Right cardiac atrium (tissue), 5 donors: Measurements from ENCODE around the gene HEPACAM. TPM values are rescaled to one million over a fixed set of nuclear protein-coding genes. Genes with fewer than 3 reads are reported as not detected.

ENCODE experiments used
- ATAC-seq, 2 donors: fragments of 200-7000 bp; cut with Tn5 transposase; one replicate each; pipeline versions ENCODE4 v1.8.0 to v1.9.1; 2020; ENCODE audit warnings: moderate library complexity in 2 of 2, mild to moderate bottlenecking in 1 of 2
- DNase-seq, 3 donors: peaks; one replicate each; pipeline ENCODE4 v3.0.0-alpha.2; 2020
- H3K27ac ChIP-seq: one replicate; pipeline ENCODE4 v1.5.1; 2013; ENCODE audit warnings: mild to moderate bottlenecking, low read length, control low read depth, moderate library complexity
- H3K27me3 ChIP-seq: one replicate; pipeline ENCODE4 v1.6.1; 2013; ENCODE audit not compliant: control insufficient read depth, insufficient read depth
- H3K4me1 ChIP-seq: one replicate; pipeline ENCODE4 v1.6.1; 2013; ENCODE audit warnings: low read length; ENCODE audit not compliant: control insufficient read depth, insufficient read depth
- H3K4me3 ChIP-seq: one replicate; pipeline ENCODE4 v1.5.1; 2013; ENCODE audit warnings: low read length, control low read depth
- H3K9me3 ChIP-seq: one replicate; pipeline ENCODE4 v1.6.1; 2013; ENCODE audit warnings: low read length; ENCODE audit not compliant: control insufficient read depth
- WGBS: extraction: QIAGEN DNeasy Blood & Tissue Kit; methylation state at CpG from one replicate; pipeline ENCODE4 v1.1.7; 2013; 5-methylcytosine and 5-hydroxymethylcytosine counted together
- intact Hi-C, 4 donors: fragments of 100-400 bp; cut with DNase I; formaldehyde crosslinking; loops; one replicate each; pipeline versions ENCODE4 v1.11.0 to v1.14.0; 2022 to 2023
- polyA plus RNA-seq: library from polyadenylated mRNA; stranded (reverse); fragments of 200-250 nt; gene quantifications from one replicate; pipeline ENCODE4 v1.2.3, GENCODE V29; 2013
- total RNA-seq, 4 donors: library from RNA; stranded (reverse); fragmentation: NEBNext Ultra II Directional; extraction: Animal tissue kit (Norgen Biotek cat#: 25700); gene quantifications; one replicate each; pipeline ENCODE4 v1.2.1, GENCODE V29; 2021
- donor health status: healthy with polysubstance abuse.
- donor health status: DM: no; HTN: yes; CAD: no.
- donor health status: DM: no; HTN: no; CAD: no.
- donor health status: DM: no; HTN: yes; CAD: no; lungs with severe emphysema.
- donor health status: DM: yes; HTN: yes; CAD: no.

The HEPACAM gene
- total and polyA plus RNA-seq, 5 donors, result 0.26 to 1.9 (median 0.38) TPM

GRCh38 chr11:124961972-124962609 lies 26.2 kb upstream of the HEPACAM start:
- no peaks in the 10 kb centered on the region for H3K27me3 ChIP-seq
- ATAC-seq, result peak; percentile 84 to 85
- H3K27ac ChIP-seq, result no peak overlapping the region
- no peak overlapping the region for H3K4me3 ChIP-seq
- H3K9me3 ChIP-seq, result no peaks in the 10 kb centered on the region
- no peak for DNase-seq
- H3K4me1 ChIP-seq, result no peaks in the 10 kb centered on the region
- intact Hi-C loops, result loop anchor here in 2 of 4 donors (5.0 kb wide), 1 partner anchor 910 kb away; no protein-coding TSS in a partner anchor
- WGBS, result 21% methylated on average over 5 of the region's 5 CpGs

GRCh38 chr11:124955035-124955434 lies 19.2 kb upstream of the HEPACAM start:
- no peaks in the 10 kb centered on the region for H3K9me3 ChIP-seq
- DNase-seq (no peak), ATAC-seq (no peak)
- H3K4me1 ChIP-seq, result peaks cover 2% of the 10 kb centered on the region
- no peaks in the 10 kb centered on the region for H3K27me3 ChIP-seq
- no peak overlapping the region for H3K4me3 ChIP-seq
- no peak overlapping the region for H3K27ac ChIP-seq
- intact Hi-C loops, result no loop called here

- 31% methylated on average over 6 of the region's 6 CpGs for WGBS
- Histone ChIP-seq H3K9me3 (no peaks in the 10 kb centered on the region), H3K27me3 (no peaks in the 10 kb centered on the region), H3K27ac (no peak overlapping the region), H3K4me1 (peaks cover 2% of the 10 kb centered on the region), H3K4me3 (peak overlapping the region; percentile 89)
- no peak for ATAC-seq
- no peak for DNase-seq
- intact Hi-C loops, result no loop called here
Observed at GRCh38 chr11:124954590-124954955, 18.7 kb upstream of the HEPACAM start.

- peak; percentile 100 for ATAC-seq
- intact Hi-C loops, result no loop called here
- H3K27me3 ChIP-seq, result no peaks in the 10 kb centered on the region
Observed at GRCh38 chr11:124953753-124954589, 18.1 kb upstream of the HEPACAM start, which contains the start of gene CCDC15. CCDC15 (plus strand) TSS chr11:124954202; CDS start chr11:124954733, 531 bp downstream.

GRCh38 chr11:124951341-124951740 lies 15.5 kb upstream of the HEPACAM start:
- Histone ChIP-seq H3K4me1 (peaks cover 2% of the 10 kb centered on the region), H3K27me3 (no peaks in the 10 kb centered on the region), H3K27ac (no peak overlapping the region), H3K4me3 (no peak overlapping the region), H3K9me3 (no peaks in the 10 kb centered on the region)
- intact Hi-C loops, result no loop called here
- WGBS, result 75% methylated on average over 3 of the region's 3 CpGs
- no peak for ATAC-seq
- DNase-seq, result no peak

More at GRCh38 chr11:124953753-124954589, 18.1 kb upstream of the HEPACAM start, which contains the start of gene CCDC15:
- peak within 1 kb of the TSS; percentile 89 for H3K4me3 ChIP-seq
- peaks cover 2% of the 10 kb centered on the region for H3K4me1 ChIP-seq
- DNase-seq, result peak; percentile 98 to 99 (median 98)
- no peaks in the 10 kb centered on the region for H3K9me3 ChIP-seq
- under 1% methylated on average over 54 of the region's 54 CpGs for WGBS
- H3K27ac ChIP-seq, result peak within 1 kb of the TSS; percentile 95

- Histone ChIP-seq H3K4me1 (peaks cover 2% of the 10 kb centered on the region), H3K9me3 (no peaks in the 10 kb centered on the region), H3K4me3 (no peak overlapping the region), H3K27ac (no peak overlapping the region), H3K27me3 (no peaks in the 10 kb centered on the region)
- DNase-seq (no peak), ATAC-seq (no peak)
- intact Hi-C loops, result no loop called here
Observed at GRCh38 chr11:124950601-124951330, 14.9 kb upstream of the HEPACAM start.

- DNase-seq (peak in 1 of 3 donors; percentile 51), ATAC-seq (peak in 1 of 2 donors; percentile 22)
- Histone ChIP-seq H3K9me3 (no peaks in the 10 kb centered on the region), H3K4me1 (no peaks in the 10 kb centered on the region), H3K27me3 (no peaks in the 10 kb centered on the region), H3K27ac (no peak overlapping the region), H3K4me3 (no peak overlapping the region)
- 48% methylated on average over 2 of the region's 2 CpGs for WGBS
- intact Hi-C loops, result no loop called here
Observed at GRCh38 chr11:124946735-124947141, 10.9 kb upstream of the HEPACAM start.

GRCh38 chr11:124945826-124946225 lies 10.0 kb upstream of the HEPACAM start:
- H3K27me3 ChIP-seq, result no peaks in the 10 kb centered on the region
- no peak overlapping the region for H3K27ac ChIP-seq
- intact Hi-C loops, result no loop called here
- WGBS, result 72% methylated on average over 6 of the region's 6 CpGs
- ATAC-seq (no peak), DNase-seq (no peak)
- no peaks in the 10 kb centered on the region for H3K9me3 ChIP-seq
- no peak overlapping the region for H3K4me3 ChIP-seq
- no peaks in the 10 kb centered on the region for H3K4me1 ChIP-seq

- H3K4me3 ChIP-seq, result no peak overlapping the region
- no peaks in the 10 kb centered on the region for H3K27me3 ChIP-seq
- no peaks in the 10 kb centered on the region for H3K4me1 ChIP-seq
- no peak overlapping the region for H3K27ac ChIP-seq
- DNase-seq (no peak), ATAC-seq (no peak)
- no peaks in the 10 kb centered on the region for H3K9me3 ChIP-seq
- 82% methylated on average over 3 of the region's 3 CpGs for WGBS
- intact Hi-C loops, result no loop called here
Observed at GRCh38 chr11:124944565-124944964, 8.7 kb upstream of the HEPACAM start.

- Histone ChIP-seq H3K4me3 (no peak overlapping the region), H3K4me1 (no peaks in the 10 kb centered on the region), H3K27ac (no peak overlapping the region), H3K27me3 (no peaks in the 10 kb centered on the region), H3K9me3 (no peaks in the 10 kb centered on the region)
- no peak for DNase-seq
- no peak for ATAC-seq
- intact Hi-C loops, result no loop called here
- WGBS, result 68% methylated on average over 1 of the region's 1 CpG
Observed at GRCh38 chr11:124943741-124944140, 7.9 kb upstream of the HEPACAM start.

- Histone ChIP-seq H3K9me3 (no peaks in the 10 kb centered on the region), H3K4me1 (no peaks in the 10 kb centered on the region), H3K27me3 (no peaks in the 10 kb centered on the region), H3K4me3 (no peak overlapping the region), H3K27ac (no peak overlapping the region)
- ATAC-seq (no peak), DNase-seq (no peak)
- intact Hi-C loops, result no loop called here
- 65% methylated on average over 5 of the region's 5 CpGs for WGBS
Observed at GRCh38 chr11:124943254-124943616, 7.4 kb upstream of the HEPACAM start.
